Endothelial cell of umbilical vein (primary cell): ENCODE results near the gene TMEM184C.

Experiments
- CTCF ChIP-seq, 2 donors: IDR thresholded peaks; 1 replicate in 1 of 2; 2 replicates in 1 of 2; pipeline ENCODE4 v1.5.1; 2011; ENCODE audit warnings: low read length in 2 of 2, mild to moderate bottlenecking in 2 of 2, moderate library complexity in 2 of 2, control low read depth in 1 of 2, inconsistent platforms in 1 of 2, low read depth in 1 of 2; ENCODE audit not compliant: insufficient read depth in 1 of 2; ENCODE audit errors: extremely low read depth in 1 of 2
- EZH2 ChIP-seq: IDR thresholded peaks from 2 replicates; pipeline ENCODE4 v1.6.1; 2012; ENCODE audit warnings: borderline replicate concordance, low read depth, mild to moderate bottlenecking, moderate library complexity, low read length, inconsistent platforms; ENCODE audit not compliant: severe bottlenecking
- GATA2 ChIP-seq: IDR thresholded peaks from 2 replicates; pipeline ENCODE4 v1.7.0; 2011; ENCODE audit warnings: low read depth, mild to moderate bottlenecking, moderate library complexity, mixed read lengths, low read length; ENCODE audit not compliant: insufficient read length, insufficient read depth
- JUN ChIP-seq: IDR thresholded peaks from 2 replicates; pipeline ENCODE4 v1.6.1; 2011; ENCODE audit warnings: borderline replicate concordance, low read depth; ENCODE audit not compliant: insufficient read length, insufficient read depth
- MAX ChIP-seq: IDR thresholded peaks from 2 replicates; pipeline ENCODE4 v1.6.1; 2011; ENCODE audit not compliant: insufficient read depth, insufficient read length
- POLR2A ChIP-seq: IDR thresholded peaks from 2 replicates; pipeline ENCODE4 v1.6.1; 2012; ENCODE audit warnings: low read depth, mild to moderate bottlenecking, control low read depth, low read length

- TF ChIP-seq CTCF (IDR thresholded peaks at IDR 0.05; ENCODE audit: extremely low read depth in 1 of 2, insufficient read depth in 1 of 2, low read depth in 1 of 2, low read length in 2 of 2) (no peak), MAX (no peak), POLR2A (no peak), EZH2 (no peak), GATA2 (no peak), JUN (no peak)
Observed at GRCh38 chr4:147605499-147605898, 11.7 kb upstream of the TMEM184C start.
